ENCODE results near the gene NTPCR.

DNA sequence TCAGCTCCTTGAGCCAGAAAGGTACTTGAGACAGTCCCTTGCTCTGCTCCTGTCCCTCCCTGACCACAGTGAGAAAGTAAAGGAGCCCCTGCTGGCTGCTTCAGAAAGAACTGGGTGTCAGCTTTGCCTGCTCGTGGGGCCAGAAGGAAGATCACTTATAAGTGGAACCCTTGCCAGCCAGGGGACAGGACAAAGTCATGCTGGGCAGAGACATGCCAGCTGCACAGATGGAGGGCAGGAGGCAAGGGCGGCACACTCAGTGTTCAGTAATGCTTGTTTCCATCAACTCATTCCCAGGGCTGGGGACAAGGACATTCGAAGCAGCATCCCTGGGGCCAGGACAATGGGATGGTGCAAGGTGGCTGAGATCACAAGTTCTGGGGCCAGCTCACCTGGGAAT lies 41.8 kb downstream of the NTPCR start:
- no peak for TF ChIP-seq POLR2A (IDR thresholded peaks at IDR 0.05; ENCODE audit: low read depth, low read length)
- TF ChIP-seq, protein P1, sequence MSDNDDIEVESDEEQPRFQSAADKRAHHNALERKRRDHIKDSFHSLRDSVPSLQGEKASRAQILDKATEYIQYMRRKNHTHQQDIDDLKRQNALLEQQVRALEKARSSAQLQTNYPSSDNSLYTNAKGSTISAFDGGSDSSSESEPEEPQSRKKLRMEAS (IDR thresholded peaks at IDR 0.05; ENCODE audit: insufficient read depth, insufficient read length) = no peak
- TF ChIP-seq, protein P2, sequence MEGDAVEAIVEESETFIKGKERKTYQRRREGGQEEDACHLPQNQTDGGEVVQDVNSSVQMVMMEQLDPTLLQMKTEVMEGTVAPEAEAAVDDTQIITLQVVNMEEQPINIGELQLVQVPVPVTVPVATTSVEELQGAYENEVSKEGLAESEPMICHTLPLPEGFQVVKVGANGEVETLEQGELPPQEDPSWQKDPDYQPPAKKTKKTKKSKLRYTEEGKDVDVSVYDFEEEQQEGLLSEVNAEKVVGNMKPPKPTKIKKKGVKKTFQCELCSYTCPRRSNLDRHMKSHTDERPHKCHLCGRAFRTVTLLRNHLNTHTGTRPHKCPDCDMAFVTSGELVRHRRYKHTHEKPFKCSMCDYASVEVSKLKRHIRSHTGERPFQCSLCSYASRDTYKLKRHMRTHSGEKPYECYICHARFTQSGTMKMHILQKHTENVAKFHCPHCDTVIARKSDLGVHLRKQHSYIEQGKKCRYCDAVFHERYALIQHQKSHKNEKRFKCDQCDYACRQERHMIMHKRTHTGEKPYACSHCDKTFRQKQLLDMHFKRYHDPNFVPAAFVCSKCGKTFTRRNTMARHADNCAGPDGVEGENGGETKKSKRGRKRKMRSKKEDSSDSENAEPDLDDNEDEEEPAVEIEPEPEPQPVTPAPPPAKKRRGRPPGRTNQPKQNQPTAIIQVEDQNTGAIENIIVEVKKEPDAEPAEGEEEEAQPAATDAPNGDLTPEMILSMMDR (IDR thresholded peaks at IDR 0.05; ENCODE audit: extremely low read depth in 1 of 2, insufficient read depth in 1 of 2, low read depth in 1 of 2, low read length in 2 of 2) = no peak
- no peak for TF ChIP-seq POLR2AphosphoS5 (IDR thresholded peaks at IDR 0.05; ENCODE audit: insufficient read depth, low read depth, low read length)
- TF ChIP-seq EZH2 (IDR thresholded peaks at IDR 0.05; ENCODE audit: borderline replicate concordance, low read depth, low read length, severe bottlenecking) = no peak
